Measurements from ENCODE around the gene LPIN3.

DNA sequence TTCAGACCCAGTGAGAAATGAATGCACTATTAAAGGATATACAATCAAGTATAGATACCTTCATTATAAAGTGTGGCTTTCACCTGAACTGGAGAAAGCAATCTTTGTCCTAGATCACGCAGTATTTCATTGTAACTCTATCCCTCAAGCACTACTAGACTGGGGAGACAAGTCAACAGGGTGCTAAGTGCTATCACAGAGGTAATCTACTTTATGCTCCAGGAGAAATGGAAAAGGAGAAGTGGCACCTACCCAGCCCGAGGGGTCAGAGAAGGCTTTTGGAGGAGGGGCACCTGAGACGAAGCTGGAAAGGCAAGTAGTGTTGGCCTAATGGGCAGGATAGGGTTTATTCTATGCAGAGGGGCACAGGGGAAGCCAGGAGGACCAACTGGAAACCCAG, 40.2 kb upstream of the LPIN3 start:
- TF ChIP-seq, protein P1, sequence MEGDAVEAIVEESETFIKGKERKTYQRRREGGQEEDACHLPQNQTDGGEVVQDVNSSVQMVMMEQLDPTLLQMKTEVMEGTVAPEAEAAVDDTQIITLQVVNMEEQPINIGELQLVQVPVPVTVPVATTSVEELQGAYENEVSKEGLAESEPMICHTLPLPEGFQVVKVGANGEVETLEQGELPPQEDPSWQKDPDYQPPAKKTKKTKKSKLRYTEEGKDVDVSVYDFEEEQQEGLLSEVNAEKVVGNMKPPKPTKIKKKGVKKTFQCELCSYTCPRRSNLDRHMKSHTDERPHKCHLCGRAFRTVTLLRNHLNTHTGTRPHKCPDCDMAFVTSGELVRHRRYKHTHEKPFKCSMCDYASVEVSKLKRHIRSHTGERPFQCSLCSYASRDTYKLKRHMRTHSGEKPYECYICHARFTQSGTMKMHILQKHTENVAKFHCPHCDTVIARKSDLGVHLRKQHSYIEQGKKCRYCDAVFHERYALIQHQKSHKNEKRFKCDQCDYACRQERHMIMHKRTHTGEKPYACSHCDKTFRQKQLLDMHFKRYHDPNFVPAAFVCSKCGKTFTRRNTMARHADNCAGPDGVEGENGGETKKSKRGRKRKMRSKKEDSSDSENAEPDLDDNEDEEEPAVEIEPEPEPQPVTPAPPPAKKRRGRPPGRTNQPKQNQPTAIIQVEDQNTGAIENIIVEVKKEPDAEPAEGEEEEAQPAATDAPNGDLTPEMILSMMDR (IDR thresholded peaks at IDR 0.05), result no peak
- no peak for TF ChIP-seq POLR2A (IDR thresholded peaks at IDR 0.05)
